Esophagus muscularis mucosa (tissue), 4 donors: ENCODE measurements around the gene CTBS. TPM values are rescaled to one million over a fixed set of nuclear protein-coding genes. Genes with fewer than 3 reads are reported as not detected.
A peak's percentile ranks its signal among the peaks of the same experiment; 100 is the strongest.

ENCODE experiments used
- DNase-seq: peaks from one replicate; pipeline ENCODE4 v3.0.0-alpha.2; 2017; ENCODE audit errors: extremely low spot score
- H3K27ac ChIP-seq, 4 donors: fragments of 200-600 bp; sonication (generic); replicated peaks in 1 of 4; 1 replicate in 3 of 4; 2 replicates in 1 of 4; pipeline ENCODE4 v1.5.1; 2016 to 2019; ENCODE audit warnings: mild to moderate bottlenecking in 1 of 4
- H3K27me3 ChIP-seq, 4 donors: fragments of 200-600 bp; sonication (generic); one replicate each; pipeline versions ENCODE4 v1.5.1 to v1.6.0; 2016 to 2019
- H3K36me3 ChIP-seq, 4 donors: fragments of 200-600 bp; sonication (generic); one replicate each; pipeline ENCODE4 v1.5.1; 2016 to 2019
- H3K4me1 ChIP-seq, 4 donors: fragments of 200-600 bp; sonication (generic); one replicate each; pipeline ENCODE4 v1.5.1; 2016 to 2019
- H3K4me3 ChIP-seq, 4 donors: fragments of 200-600 bp; sonication (generic); 1 replicate in 2 of 4; 2 replicates in 2 of 4; pipeline ENCODE4 v1.5.1; 2016 to 2019; ENCODE audit warnings: mild to moderate bottlenecking in 4 of 4, moderate library complexity in 1 of 4
- H3K9me3 ChIP-seq, 4 donors: fragments of 200-600 bp; sonication (generic); 1 replicate in 3 of 4; 2 replicates in 1 of 4; pipeline ENCODE4 v1.5.1; 2016 to 2019
- CTCF ChIP-seq, 3 experiments: fragments of 200-600 bp in 2 of 3; fragments of 450-650 bp in 1 of 3; sonication (generic) in 2 of 3; IDR thresholded peaks; one replicate each; pipeline ENCODE4 v1.5.1; 2017 to 2019; ENCODE audit warnings: antibody characterized with exemption in 3 of 3, mild to moderate bottlenecking in 2 of 3, moderate library complexity in 1 of 3
- EP300 ChIP-seq: sonication (generic); formaldehyde crosslinking; IDR thresholded peaks from one replicate; pipeline ENCODE4 v1.6.1; 2017; ENCODE audit warnings: antibody characterized with exemption
- POLR2A ChIP-seq: fragments of 450-650 bp; IDR thresholded peaks from one replicate; pipeline ENCODE4 v1.6.1; 2017; ENCODE audit warnings: antibody characterized with exemption, moderate library complexity, mild to moderate bottlenecking, low read depth
- POLR2AphosphoS5 ChIP-seq, 2 donors: sonication (generic); formaldehyde crosslinking; IDR thresholded peaks; one replicate each; pipeline ENCODE4 v1.6.1; 2017; ENCODE audit warnings: antibody characterized with exemption in 2 of 2
- WGBS: methylation state at CpG from one replicate; pipeline ENCODE4 v1.1.5; 2018; 5-methylcytosine and 5-hydroxymethylcytosine counted together
- intact Hi-C: fragments of 100-400 bp; cut with DNase I; formaldehyde crosslinking; loops from one replicate; pipeline ENCODE4 v1.15.1; 2023
- total RNA-seq, 4 donors: library from RNA; depleted of rRNA; stranded (reverse); fragments of >200 nt; gene quantifications; one replicate each; pipeline versions ENCODE4 v1.1.0 to v1.2.1, GENCODE V29; 2016

Gene CTBS
- total RNA-seq, 4 donors from 2014 or later = 7.1 to 8.9 (median 8.5) TPM

- intact Hi-C loops = loop anchor here (5.0 kb wide), 1 partner anchor 64 kb away; the partner anchor contains the start of genes GNG5 and SPATA1
- Histone ChIP-seq H3K27ac (no peak overlapping the region), H3K4me3 (no peak overlapping the region), H3K4me1 (peaks cover 15 to 26% (median 21%) of the 10 kb centered on the region in 4 donors), H3K27me3 (no peaks in the 10 kb centered on the region), H3K36me3 (peaks cover 0 to 23% (median 3%) of the 10 kb centered on the region in 4 donors), H3K9me3 (no peaks in the 10 kb centered on the region)
- WGBS = 92% methylated on average over 2 of the region's 2 CpGs
- no peak for TF ChIP-seq CTCF (IDR thresholded peaks at IDR 0.05)
- DNase-seq = no peak
These were observed 3.1 kb downstream of the CTBS start for GRCh38 chr1:84571150-84571535.

GRCh38 chr1:84570436-84571149 lies 3.6 kb downstream of the CTBS start:
- no peaks in the 10 kb centered on the region for H3K27me3 ChIP-seq
- H3K4me3 ChIP-seq = no peak overlapping the region
- no peaks in the 10 kb centered on the region for H3K9me3 ChIP-seq
- intact Hi-C loops = loop anchor here (5.0 kb wide), 1 partner anchor 63 kb away; the partner anchor contains the start of genes GNG5 and SPATA1
- TF ChIP-seq POLR2AphosphoS5 (IDR thresholded peaks at IDR 0.05) (no peak), CTCF (IDR thresholded peaks at IDR 0.05) (no peak), EP300 (no peak), POLR2A (no peak)
- no peak for DNase-seq
- 86% methylated on average over 7 of the region's 7 CpGs for WGBS
- peaks cover 0 to 23% (median 4%) of the 10 kb centered on the region in 4 donors for H3K36me3 ChIP-seq
- H3K4me1 ChIP-seq = peaks cover 15 to 26% (median 21%) of the 10 kb centered on the region in 4 donors
- no peak overlapping the region for H3K27ac ChIP-seq

GRCh38 chr1:84569216-84569615 lies 5.0 kb downstream of the CTBS start:
- DNase-seq = no peak
- intact Hi-C loops = no loop called here
- Histone ChIP-seq H3K27me3 (no peaks in the 10 kb centered on the region), H3K27ac (no peak overlapping the region), H3K4me1 (peaks cover 9 to 21% (median 15%) of the 10 kb centered on the region in 4 donors), H3K9me3 (no peaks in the 10 kb centered on the region), H3K36me3 (peaks cover 0 to 34% (median 12%) of the 10 kb centered on the region in 4 donors), H3K4me3 (no peak overlapping the region)
- no peak for TF ChIP-seq EP300
- TF ChIP-seq POLR2AphosphoS5 (IDR thresholded peaks at IDR 0.05) = no peak
- no peak for TF ChIP-seq POLR2A
- TF ChIP-seq CTCF (IDR thresholded peaks at IDR 0.05) = no peak

GRCh38 chr1:84550826-84551225 lies 23.4 kb downstream of the CTBS start:
- TF ChIP-seq CTCF (IDR thresholded peaks at IDR 0.05) = no peak
- TF ChIP-seq EP300 = no peak
- TF ChIP-seq POLR2AphosphoS5 (IDR thresholded peaks at IDR 0.05) = no peak
- TF ChIP-seq POLR2A = no peak
- no peak for DNase-seq
- Histone ChIP-seq H3K27me3 (no peaks in the 10 kb centered on the region), H3K27ac (no peak overlapping the region), H3K36me3 (peaks cover 0 to 11% (median 9%) of the 10 kb centered on the region in 4 donors), H3K4me1 (no peaks in the 10 kb centered on the region), H3K9me3 (no peaks in the 10 kb centered on the region), H3K4me3 (no peak overlapping the region)
- WGBS = 82% methylated on average over 2 of the region's 2 CpGs
- intact Hi-C loops = no loop called here

- no peak overlapping the region for H3K4me3 ChIP-seq
- intact Hi-C loops = no loop called here
- H3K9me3 ChIP-seq = no peaks in the 10 kb centered on the region
- peaks cover 0 to 23% (median 4%) of the 10 kb centered on the region in 4 donors for H3K36me3 ChIP-seq
- TF ChIP-seq EP300 = no peak
- peak in 1 of 3 experiments; percentile 13 for TF ChIP-seq CTCF (IDR thresholded peaks at IDR 0.05)
- no peak for TF ChIP-seq POLR2A
- TF ChIP-seq POLR2AphosphoS5 (IDR thresholded peaks at IDR 0.05) = no peak
- 99% methylated on average over 4 of the region's 4 CpGs for WGBS
- H3K4me1 ChIP-seq = no peaks in the 10 kb centered on the region
- no peak for DNase-seq
- H3K27ac ChIP-seq = no peak overlapping the region
- H3K27me3 ChIP-seq = no peaks in the 10 kb centered on the region
These were observed 32.6 kb downstream of the CTBS start for GRCh38 chr1:84541679-84542078.
